HG03097 (cell line): ENCODE measurements around the gene ATP10D.

Experiments used
- ATAC-seq: cut with Tn5 transposase; IDR thresholded peaks from one replicate; pipeline ENCODE4 v1.9.1; 2021; ENCODE audit not compliant: unreplicated experiment, low FRiP score

The ATP10D gene

GRCh38 chr4:47572981-47573380, 87.9 kb downstream of the ATP10D start:
- no peak for ATAC-seq

- ATAC-seq = no peak
Observed at GRCh38 chr4:47577779-47578553, 92.9 kb downstream of the ATP10D start.

- ATAC-seq = no peak
Observed at GRCh38 chr4:47579235-47579634, 94.2 kb downstream of the ATP10D start.

- no peak for ATAC-seq
Observed at GRCh38 chr4:47590325-47590724, 105.2 kb downstream of the ATP10D start.

GRCh38 chr4:47597696-47598095, 112.6 kb downstream of the ATP10D start:
- no peak for ATAC-seq

DNA sequence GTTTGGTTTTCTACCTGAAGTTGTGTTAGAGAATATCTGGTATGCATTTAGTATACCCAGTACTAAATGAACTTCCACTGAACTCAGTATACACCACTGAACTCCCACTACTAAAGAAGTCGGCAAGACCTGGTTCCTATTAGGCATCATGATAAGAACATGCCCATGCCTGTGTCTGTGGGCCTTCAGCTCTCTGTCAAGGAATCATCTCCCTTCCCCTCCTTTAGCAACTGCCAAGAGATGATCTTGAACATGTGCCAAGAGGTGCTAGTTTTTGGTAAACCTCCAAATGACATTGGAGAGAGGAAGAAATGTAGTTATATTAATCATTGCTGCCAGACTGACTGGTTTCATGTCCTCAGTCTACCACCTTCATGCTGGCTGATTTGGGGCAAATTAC, 113.2 kb downstream of the ATP10D start:
- no peak for ATAC-seq

- ATAC-seq = no peak
Observed at GRCh38 chr4:47598896-47599295, 113.8 kb downstream of the ATP10D start.

DNA sequence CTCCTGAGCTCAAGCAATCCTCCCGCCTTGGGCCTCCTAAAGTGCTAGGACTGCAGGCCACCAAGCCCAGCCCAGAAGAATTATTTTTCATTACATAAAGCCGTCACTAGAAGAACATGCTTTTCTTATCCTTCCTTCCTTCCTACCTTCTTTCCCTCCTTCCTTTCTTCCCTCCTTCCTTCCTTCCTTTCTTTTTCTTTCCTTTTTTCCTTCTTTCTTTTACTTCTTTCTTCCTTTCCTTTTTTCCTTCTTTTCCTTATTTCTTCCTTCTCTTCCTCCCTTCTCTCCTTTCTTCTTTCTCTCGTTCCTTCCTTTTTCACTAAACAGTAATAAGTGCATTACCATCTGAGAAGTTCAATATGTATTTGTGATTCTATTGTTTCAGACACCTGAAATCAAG, 121.4 kb downstream of the ATP10D start:
- ATAC-seq = no peak

GRCh38 chr4:47612116-47613023, 127.3 kb downstream of the ATP10D start:
- ATAC-seq = no peak

GRCh38 chr4:47615385-47615784, 130.3 kb downstream of the ATP10D start:
- ATAC-seq = no peak

DNA sequence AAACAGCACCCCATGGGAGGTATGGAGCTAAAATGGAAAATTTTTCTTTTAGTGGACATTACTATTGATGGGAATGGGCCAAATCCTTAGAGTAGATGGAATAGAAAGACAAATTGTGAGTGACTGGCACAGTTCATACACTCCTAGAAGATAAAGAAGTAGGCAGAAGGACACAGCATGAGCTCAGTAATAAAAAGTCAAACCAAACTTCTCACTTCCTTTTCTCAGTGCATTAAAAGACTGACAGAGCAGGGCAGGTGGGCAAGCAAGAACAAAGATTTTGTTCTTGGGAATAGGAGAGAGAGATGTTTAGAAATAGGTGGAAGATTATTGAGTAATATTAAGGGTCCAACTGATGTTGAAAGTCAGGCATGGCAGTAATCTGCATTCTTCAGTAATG, 132.5 kb downstream of the ATP10D start:
- ATAC-seq = no peak

DNA sequence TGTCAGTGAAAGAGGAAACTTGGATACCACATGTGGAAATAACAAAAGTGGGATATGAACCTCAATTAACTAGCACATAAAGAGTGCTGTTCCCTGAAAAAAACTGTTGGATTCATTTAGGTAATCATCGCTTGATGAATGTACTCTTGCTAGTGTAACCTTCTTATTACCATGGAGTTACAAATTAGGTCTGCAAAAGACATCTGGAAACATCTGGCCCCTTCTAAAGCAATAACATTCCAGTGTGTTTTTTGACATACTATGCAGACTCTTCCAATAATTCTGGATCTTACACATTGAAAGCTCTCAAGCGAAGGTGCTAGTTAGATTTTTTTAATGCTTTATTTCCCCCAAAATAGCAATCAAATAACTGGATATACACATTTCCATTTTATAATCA, 134.6 kb downstream of the ATP10D start:
- no peak for ATAC-seq

DNA sequence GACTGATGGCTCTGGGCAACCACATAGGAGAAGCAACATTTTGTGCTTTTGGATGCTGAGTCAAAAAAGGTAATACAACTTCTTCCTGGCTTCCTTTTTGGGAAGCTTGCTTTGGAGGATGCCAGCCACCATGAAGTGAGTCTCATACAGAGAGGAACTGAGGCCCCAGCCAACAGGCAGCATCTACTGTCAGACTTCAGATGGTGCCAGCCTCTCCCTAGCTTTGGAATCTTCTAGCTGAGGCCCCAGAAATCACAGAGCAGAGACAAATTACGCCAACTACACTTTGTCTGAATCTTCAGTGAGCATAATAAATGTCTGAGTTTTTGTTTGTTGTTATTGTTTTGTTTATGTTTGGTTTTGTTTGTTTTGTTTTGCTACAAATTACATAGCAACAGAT, 136.1 kb downstream of the ATP10D start:
- ATAC-seq = no peak

- ATAC-seq = no peak
Observed at GRCh38 chr4:47624031-47624441, 139.0 kb downstream of the ATP10D start.

DNA sequence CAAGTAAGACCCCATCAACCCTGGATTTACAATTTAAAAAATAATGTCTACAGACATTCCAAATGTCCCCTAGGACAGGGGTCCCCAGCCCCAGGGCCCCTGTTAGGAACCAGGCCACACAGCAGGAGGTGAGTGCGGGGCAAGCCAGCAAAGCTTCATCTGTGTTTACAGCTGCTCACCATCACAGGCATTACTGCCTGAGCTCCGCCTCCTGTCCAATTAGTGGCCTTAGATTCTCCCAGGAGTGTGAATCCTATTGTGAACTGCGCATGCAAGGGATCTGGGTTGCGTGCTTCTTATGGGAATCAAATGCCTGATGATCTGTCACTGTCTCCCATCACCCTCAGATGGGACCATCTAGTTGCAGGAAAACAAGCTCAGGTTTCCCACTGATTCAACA, 146.1 kb downstream of the ATP10D start:
- no peak for ATAC-seq

GRCh38 chr4:47639531-47639930, 154.5 kb downstream of the ATP10D start:
- ATAC-seq = no peak

- no peak for ATAC-seq
Observed at GRCh38 chr4:47640911-47641310, 155.8 kb downstream of the ATP10D start.

GRCh38 chr4:47641755-47642154, 156.7 kb downstream of the ATP10D start:
- ATAC-seq = no peak

GRCh38 chr4:47642191-47642830, 157.2 kb downstream of the ATP10D start:
- ATAC-seq = no peak
